ENCODE measurements around the gene LAPTM5. TPM values are rescaled to one million over a fixed set of nuclear protein-coding genes. Genes with fewer than 3 reads are reported as not detected.
A peak's percentile ranks its signal among the peaks of the same experiment; 100 is the strongest.

LAPTM5 gene
- total and polyA plus RNA-seq, 2 donors: 20.4 to 99.9 TPM

- H3K36me3 ChIP-seq (ENCODE audit: insufficient read depth): no peaks in the 10 kb centered on the region
- no peak overlapping the region for H3K27ac ChIP-seq (ENCODE audit: low read depth)
- no peaks in the 10 kb centered on the region for H3K4me1 ChIP-seq (ENCODE audit: insufficient read depth)
- DNase-seq (ENCODE audit: extremely low spot score): no peak
- 82% methylated on average over 15 of the region's 15 CpGs for WGBS
- no peak overlapping the region for H3K4me3 ChIP-seq (ENCODE audit: low read depth, low read length)
Observed at GRCh38 chr1:30726773-30727684, 30.5 kb downstream of the LAPTM5 start.

- no peak overlapping the region for H3K27ac ChIP-seq (ENCODE audit: low read depth)
- no peak overlapping the region for H3K4me3 ChIP-seq (ENCODE audit: low read depth, low read length)
- 68% methylated on average over 7 of the region's 7 CpGs for WGBS
- no peaks in the 10 kb centered on the region for H3K36me3 ChIP-seq (ENCODE audit: insufficient read depth)
- DNase-seq (ENCODE audit: extremely low spot score): no peak
- H3K4me1 ChIP-seq (ENCODE audit: insufficient read depth): no peaks in the 10 kb centered on the region
Observed at GRCh38 chr1:30726236-30726635, 31.3 kb downstream of the LAPTM5 start.

DNA sequence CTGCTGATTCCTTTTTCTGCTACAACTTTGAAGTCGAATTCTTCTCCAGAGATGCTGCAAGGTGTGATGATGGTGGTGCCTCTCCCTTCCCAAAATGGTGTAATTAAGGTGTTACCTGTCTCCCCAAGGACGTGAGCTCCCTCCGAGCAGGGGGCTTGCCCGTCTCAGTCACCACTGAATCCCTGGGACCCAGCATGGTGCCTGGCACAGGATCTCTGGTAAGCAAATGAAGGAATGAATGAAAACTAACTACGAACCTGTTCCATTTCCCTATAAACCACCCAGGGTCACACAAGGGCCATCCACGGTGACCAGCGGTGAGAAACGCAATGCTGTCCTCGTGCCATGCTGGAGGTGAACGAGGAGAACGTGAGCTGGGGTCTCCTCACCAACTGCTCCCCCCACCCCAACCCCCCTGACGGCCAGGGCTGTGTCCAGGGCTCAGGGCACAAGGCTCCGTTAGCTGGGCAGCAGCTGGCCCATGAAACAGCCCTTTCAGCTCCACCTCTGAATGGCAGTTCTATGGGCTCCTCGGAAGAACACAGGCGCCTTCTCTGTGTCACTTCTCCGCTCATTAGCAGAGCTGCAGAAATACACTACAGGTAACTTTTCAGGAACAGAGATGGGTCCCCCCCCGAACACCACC, 32.0 kb downstream of the LAPTM5 start:
- no peak for DNase-seq (ENCODE audit: extremely low spot score)
- Histone ChIP-seq H3K4me1 (ENCODE audit: insufficient read depth) (no peaks in the 10 kb centered on the region), H3K4me3 (ENCODE audit: low read depth, low read length) (no peak overlapping the region), H3K27ac (ENCODE audit: low read depth) (no peak overlapping the region), H3K36me3 (ENCODE audit: insufficient read depth) (no peaks in the 10 kb centered on the region)
- WGBS: 83% methylated on average over 17 of the region's 17 CpGs

DNA sequence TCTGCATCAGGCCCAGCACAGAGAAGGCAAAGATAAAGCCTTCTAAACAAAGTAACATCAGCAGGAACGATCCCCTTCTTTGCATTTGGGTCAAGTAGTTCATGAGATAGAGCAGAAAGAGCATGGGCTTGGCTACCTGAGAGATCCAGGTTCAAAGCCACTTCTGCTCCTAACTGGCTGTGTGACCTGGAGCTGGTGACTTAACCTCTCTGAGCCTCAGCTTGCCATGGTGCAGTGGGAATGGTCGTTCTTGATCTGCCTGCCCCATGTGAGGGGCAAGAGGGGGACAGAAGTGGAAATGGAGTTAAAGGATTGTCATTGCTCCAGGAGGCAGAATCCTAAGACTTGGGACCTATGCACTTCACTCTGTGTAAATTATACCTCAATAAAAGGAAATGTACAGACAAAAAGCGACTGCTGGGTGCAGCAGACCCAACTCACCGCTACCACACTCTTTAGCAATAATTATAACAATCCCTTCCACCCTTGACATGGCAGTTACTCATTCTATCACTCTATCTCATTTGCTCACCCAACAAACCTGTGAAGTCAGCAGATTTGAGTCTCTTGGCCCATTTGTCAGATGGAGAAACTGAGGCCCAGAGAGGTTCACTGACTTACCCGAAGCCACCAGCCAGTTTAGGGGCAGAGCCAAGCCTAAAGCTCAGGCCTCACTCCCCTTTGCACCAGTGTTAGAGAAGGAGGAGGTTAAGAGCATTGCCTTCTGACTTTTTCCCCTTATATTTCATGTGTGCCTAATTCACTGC, 32.7 kb downstream of the LAPTM5 start:
- Histone ChIP-seq H3K27ac (ENCODE audit: low read depth) (no peak overlapping the region), H3K4me3 (ENCODE audit: low read depth, low read length) (no peak overlapping the region), H3K36me3 (ENCODE audit: insufficient read depth) (no peaks in the 10 kb centered on the region), H3K4me1 (ENCODE audit: insufficient read depth) (no peaks in the 10 kb centered on the region)
- no peak for DNase-seq (ENCODE audit: extremely low spot score)
- WGBS: 86% methylated on average over 5 of the region's 5 CpGs

GRCh38 chr1:30724175-30724574, 33.4 kb downstream of the LAPTM5 start:
- 94% methylated on average over 2 of the region's 2 CpGs for WGBS
- DNase-seq (ENCODE audit: extremely low spot score): no peak
- no peaks in the 10 kb centered on the region for H3K36me3 ChIP-seq (ENCODE audit: insufficient read depth)
- no peak overlapping the region for H3K4me3 ChIP-seq (ENCODE audit: low read depth, low read length)
- no peaks in the 10 kb centered on the region for H3K4me1 ChIP-seq (ENCODE audit: insufficient read depth)
- no peak overlapping the region for H3K27ac ChIP-seq (ENCODE audit: low read depth)

GRCh38 chr1:30723331-30723755, 34.2 kb downstream of the LAPTM5 start, which contains the start of gene MATN1:
TSS of gene MATN1 (minus strand) at chr1:30723585. CDS start at chr1:30723551, 34 bp downstream.
- Histone ChIP-seq H3K27ac (ENCODE audit: low read depth) (no peak within 1 kb of the TSS), H3K4me1 (ENCODE audit: insufficient read depth) (no peaks in the 10 kb centered on the region), H3K4me3 (ENCODE audit: low read depth, low read length) (no peak within 1 kb of the TSS), H3K36me3 (ENCODE audit: insufficient read depth) (no peaks in the 10 kb centered on the region)
- DNase-seq (ENCODE audit: extremely low spot score): no peak
- WGBS: 87% methylated on average over 14 of the region's 14 CpGs

DNA sequence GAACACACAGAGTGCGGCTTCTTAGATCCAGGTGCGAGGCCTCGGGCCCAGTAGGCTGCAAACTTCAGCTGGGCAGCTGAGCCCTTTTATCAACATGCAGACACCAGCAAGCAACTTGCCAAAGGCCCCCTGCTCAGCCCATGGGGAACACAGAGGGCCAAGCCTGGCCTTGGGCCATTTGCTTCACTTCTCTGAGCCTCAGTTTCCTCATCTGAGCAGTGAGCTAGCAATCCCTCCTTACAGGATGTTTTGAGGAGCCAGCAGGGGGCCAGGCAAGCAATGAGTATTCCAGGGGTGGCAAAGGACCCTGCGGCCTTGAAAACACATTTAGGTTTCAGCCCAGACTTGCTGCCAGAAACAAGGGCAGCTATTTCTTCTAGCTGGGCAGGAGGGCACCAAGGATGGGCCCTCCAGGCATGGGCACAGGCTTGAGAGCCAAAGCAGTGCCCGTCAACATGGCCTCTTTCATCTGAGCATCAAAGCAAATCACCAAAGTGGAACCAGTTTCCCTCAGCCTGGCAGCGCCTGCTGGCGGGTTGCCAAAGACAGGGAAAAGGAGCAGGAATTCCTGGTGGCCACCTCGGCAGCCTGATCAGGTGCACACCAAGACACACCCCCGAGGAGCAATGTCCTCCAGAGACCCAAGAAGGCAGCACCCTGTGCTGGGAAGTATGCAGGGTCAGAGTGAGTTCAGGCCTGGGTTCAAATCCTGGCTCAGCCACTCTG, 35.6 kb downstream of the LAPTM5 start:
- no peaks in the 10 kb centered on the region for H3K36me3 ChIP-seq (ENCODE audit: insufficient read depth)
- H3K4me1 ChIP-seq (ENCODE audit: insufficient read depth): no peaks in the 10 kb centered on the region
- H3K4me3 ChIP-seq (ENCODE audit: low read depth, low read length): no peak overlapping the region
- 76% methylated on average over 9 of the region's 9 CpGs for WGBS
- H3K27ac ChIP-seq (ENCODE audit: low read depth): no peak overlapping the region
- no peak for DNase-seq (ENCODE audit: extremely low spot score)

- Histone ChIP-seq H3K4me1 (ENCODE audit: insufficient read depth) (no peaks in the 10 kb centered on the region), H3K4me3 (ENCODE audit: low read depth, low read length) (no peak overlapping the region), H3K36me3 (ENCODE audit: insufficient read depth) (no peaks in the 10 kb centered on the region), H3K27ac (ENCODE audit: low read depth) (no peak overlapping the region)
- DNase-seq (ENCODE audit: extremely low spot score): no peak
- WGBS: 96% methylated on average over 27 of the region's 27 CpGs
Observed at GRCh38 chr1:30721341-30721793, 36.2 kb downstream of the LAPTM5 start.

DNA sequence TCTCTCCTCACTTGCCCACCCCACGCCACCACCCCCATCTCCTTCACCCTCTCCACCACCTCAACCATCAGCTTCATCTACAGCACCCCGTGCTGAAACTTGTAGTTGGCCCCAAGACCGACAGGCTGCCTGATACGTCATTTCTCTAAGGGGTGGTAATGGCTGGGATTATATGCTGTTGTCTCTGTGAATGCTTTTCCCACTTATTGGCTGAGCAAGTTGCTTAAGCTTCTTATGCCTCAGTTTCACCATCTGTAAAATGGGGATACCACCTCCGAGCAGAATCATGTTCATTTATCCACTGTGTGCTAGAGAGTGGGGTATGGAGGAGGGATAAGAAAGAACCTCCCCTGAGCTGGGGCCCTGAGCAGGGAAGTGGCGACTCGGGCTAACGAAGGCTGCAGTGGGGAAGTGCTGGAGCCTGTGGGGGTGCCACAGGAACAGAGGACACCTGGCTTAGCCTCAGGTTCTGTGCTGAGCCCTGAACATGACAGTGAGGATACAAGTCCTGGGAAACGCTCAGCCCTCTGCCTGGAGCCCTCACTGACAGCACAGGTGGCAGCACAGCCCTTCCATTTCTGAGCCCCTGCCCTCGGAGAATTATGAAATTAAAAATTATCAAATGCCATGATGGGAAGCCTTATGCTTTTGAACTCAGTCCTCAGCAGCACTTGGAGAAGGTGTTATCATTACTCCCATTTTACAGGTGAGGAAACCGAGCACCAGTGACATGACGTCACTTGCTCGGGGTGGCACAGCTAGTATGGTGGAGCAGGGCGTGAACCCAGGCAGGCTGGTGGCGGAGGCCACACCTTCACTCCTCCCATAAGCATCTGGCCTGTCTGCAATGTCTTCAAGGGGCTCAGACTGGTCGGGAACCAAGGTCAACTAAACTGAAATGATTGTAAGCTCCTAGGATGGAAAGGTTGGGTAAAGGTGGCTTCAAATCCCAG, 37.0 kb downstream of the LAPTM5 start:
- 87% methylated on average over 16 of the region's 16 CpGs for WGBS
- no peaks in the 10 kb centered on the region for H3K36me3 ChIP-seq (ENCODE audit: insufficient read depth)
- DNase-seq (ENCODE audit: extremely low spot score): no peak

GRCh38 chr1:30719406-30720270, 37.9 kb downstream of the LAPTM5 start:
- no peak overlapping the region for H3K27ac ChIP-seq (ENCODE audit: low read depth)
- H3K4me1 ChIP-seq (ENCODE audit: insufficient read depth): no peaks in the 10 kb centered on the region
- no peak overlapping the region for H3K4me3 ChIP-seq (ENCODE audit: low read depth, low read length)
- DNase-seq (ENCODE audit: extremely low spot score): no peak
- H3K36me3 ChIP-seq (ENCODE audit: insufficient read depth): no peaks in the 10 kb centered on the region
- WGBS: 37% methylated on average over 21 of the region's 21 CpGs

More for the DNA sequence above, 37.0 kb downstream of the LAPTM5 start:
- Histone ChIP-seq H3K4me3 (ENCODE audit: low read depth, low read length) (no peak overlapping the region), H3K27ac (ENCODE audit: low read depth) (no peak overlapping the region), H3K4me1 (ENCODE audit: insufficient read depth) (no peaks in the 10 kb centered on the region)

DNA sequence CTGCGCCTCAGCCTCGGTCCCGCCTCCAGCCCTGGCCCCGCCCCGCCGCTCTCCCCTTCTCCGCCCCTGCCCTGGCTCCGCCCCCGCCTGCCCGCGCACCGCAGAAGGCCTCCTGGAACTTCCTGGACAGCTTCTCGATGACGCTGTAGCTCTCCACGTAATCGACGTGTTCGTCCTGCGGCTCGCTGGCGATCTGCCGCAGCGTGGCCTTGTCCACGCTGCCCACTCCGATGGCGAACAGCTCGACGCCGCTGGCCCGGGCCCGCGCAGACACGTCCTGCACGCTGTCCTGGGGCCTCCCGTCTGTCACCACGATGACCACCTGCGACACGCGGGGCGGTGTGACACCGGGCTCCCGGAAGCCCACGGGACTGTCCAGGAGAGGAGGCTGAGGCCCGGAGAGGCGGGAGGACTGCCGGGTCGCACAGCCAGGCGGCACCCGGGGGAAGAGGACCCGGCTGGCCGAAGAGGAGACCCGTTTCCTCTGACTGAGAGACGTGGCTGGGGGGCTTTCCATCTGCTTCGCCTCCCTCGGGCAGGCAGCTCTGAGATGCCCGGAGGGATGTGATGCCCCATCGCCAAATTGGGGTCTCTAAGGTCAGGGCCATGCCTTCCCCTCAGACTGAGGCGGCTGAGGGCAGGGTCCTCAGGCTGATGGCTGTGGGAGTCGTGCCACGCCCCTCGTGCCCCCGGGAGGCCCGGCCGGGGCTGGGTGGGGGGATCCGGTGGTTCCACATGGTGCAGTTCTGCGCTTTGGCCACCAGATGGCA, 38.8 kb downstream of the LAPTM5 start:
- WGBS: under 1% methylated on average over 66 of the region's 66 CpGs
- Histone ChIP-seq H3K27ac (ENCODE audit: low read depth) (peak overlapping the region; percentile 97), H3K4me1 (ENCODE audit: insufficient read depth) (no peaks in the 10 kb centered on the region), H3K36me3 (ENCODE audit: insufficient read depth) (no peaks in the 10 kb centered on the region), H3K4me3 (ENCODE audit: low read depth, low read length) (peak overlapping the region; percentile 32)
- DNase-seq (ENCODE audit: extremely low spot score): peak; percentile 62
